ENCODE data around the gene MIDN.

GRCh38 chr19:1264801-1265614 lies 16.6 kb downstream of the MIDN start:
- TF ChIP-seq GATA2 (IDR thresholded peaks at IDR 0.05; ENCODE audit: low read depth, low read length) (no peak), GATA3 (IDR thresholded peaks at IDR 0.05; ENCODE audit: low read depth, low read length) (no peak)

Data from SH-SY5Y (cell line).